SK-N-SH treated with all-trans-retinoic acid at 6 μM for 48 hours (cell line): Measurements from ENCODE around the gene ALPL.

Experiments
- ATAC-seq: fragments of 200-7000 bp; cut with Tn5 transposase; 3 replicates; pipeline ENCODE4 v1.9.1; 2020; ENCODE audit warnings: mild to moderate bottlenecking, moderate library complexity
- ARNTL ChIP-seq: fragments of 450-650 bp; formaldehyde crosslinking; IDR thresholded peaks from 2 replicates; pipeline ENCODE4 v1.5.0; 2020; ENCODE audit warnings: low read depth, mild to moderate bottlenecking, moderate library complexity, borderline replicate concordance
- CSRNP3 ChIP-seq: fragments of 250-450 bp; sonication (Bioruptor Pico); IDR thresholded peaks from 2 replicates; pipeline ENCODE4 v1.5.1; 2021; ENCODE audit warnings: mild to moderate bottlenecking, moderate library complexity
- ESRRG ChIP-seq: fragments of 250-450 bp; sonication (Bioruptor Pico); IDR thresholded peaks from 2 replicates; pipeline ENCODE4 v1.6.1; 2021; ENCODE audit warnings: mild to moderate bottlenecking
- GLIS3 ChIP-seq: fragments of 250-450 bp; sonication (Bioruptor Pico); IDR thresholded peaks from 2 replicates; pipeline ENCODE4 v1.5.0; 2020; ENCODE audit warnings: mild to moderate bottlenecking, moderate library complexity
- ISL1 ChIP-seq: fragments of 250-450 bp; sonication (Bioruptor Pico); IDR thresholded peaks from 2 replicates; pipeline ENCODE4 v2.1.2; 2022; ENCODE audit warnings: mild to moderate bottlenecking, moderate library complexity
- OSR1 ChIP-seq: fragments of 250-450 bp; sonication (Bioruptor Pico); IDR thresholded peaks from 2 replicates; pipeline ENCODE4 v1.8.0; 2022; ENCODE audit warnings: moderate library complexity, mild to moderate bottlenecking, inconsistent platforms
- PATZ1 ChIP-seq: fragments of 250-450 bp; sonication (Bioruptor Pico); IDR thresholded peaks from 2 replicates; pipeline ENCODE4 v1.8.0; 2020; ENCODE audit warnings: mild to moderate bottlenecking, moderate library complexity, borderline replicate concordance
- PPARA ChIP-seq: fragments of 250-450 bp; sonication (Bioruptor Pico); IDR thresholded peaks from 2 replicates; pipeline ENCODE4 v1.5.0; 2020; ENCODE audit warnings: mild to moderate bottlenecking, borderline replicate concordance
- RARB ChIP-seq: fragments of 250-450 bp; sonication (Bioruptor Pico); IDR thresholded peaks from 2 replicates; pipeline ENCODE4 v1.8.0; 2021; ENCODE audit warnings: mild to moderate bottlenecking, moderate library complexity
- SNAI2 ChIP-seq: fragments of 250-450 bp; sonication (Bioruptor Pico); IDR thresholded peaks from 2 replicates; pipeline ENCODE4 v1.5.0; 2020; ENCODE audit warnings: mild to moderate bottlenecking, moderate library complexity
- TCF4 ChIP-seq: fragments of 250-450 bp; sonication (Bioruptor Pico); IDR thresholded peaks from 2 replicates; pipeline ENCODE4 v1.8.0; 2021; ENCODE audit warnings: mild to moderate bottlenecking, moderate library complexity, borderline replicate concordance
- TOX ChIP-seq: fragments of 250-450 bp; sonication (Bioruptor Pico); IDR thresholded peaks from 2 replicates; pipeline ENCODE4 v1.8.0; 2021; ENCODE audit warnings: mild to moderate bottlenecking, moderate library complexity, borderline replicate concordance
- ZC3H10 ChIP-seq: fragments of 250-450 bp; sonication (Bioruptor Pico); IDR thresholded peaks from 2 replicates; pipeline ENCODE4 v1.5.1; 2021; ENCODE audit warnings: mild to moderate bottlenecking, moderate library complexity
- ZFP3 ChIP-seq: fragments of 250-450 bp; sonication (Bioruptor Pico); IDR thresholded peaks from 2 replicates; pipeline ENCODE4 v1.5.0; 2020; ENCODE audit warnings: mild to moderate bottlenecking, moderate library complexity
- ZFP30 ChIP-seq: fragments of 450-650 bp; formaldehyde crosslinking; IDR thresholded peaks from 2 replicates; pipeline ENCODE4 v1.5.0; 2022; ENCODE audit warnings: mild to moderate bottlenecking, moderate library complexity
- ZNF565 ChIP-seq: fragments of 450-650 bp; formaldehyde crosslinking; conservative IDR thresholded peaks from 2 replicates; pipeline ENCODE4 v1.5.0; 2020; ENCODE audit warnings: low read depth, mild to moderate bottlenecking, moderate library complexity
- ZNF70 ChIP-seq: fragments of 450-650 bp; formaldehyde crosslinking; IDR thresholded peaks from 2 replicates; pipeline ENCODE4 v1.5.0; 2020; ENCODE audit warnings: mild to moderate bottlenecking, moderate library complexity
- ZNF8 ChIP-seq: fragments of 450-650 bp; formaldehyde crosslinking; IDR thresholded peaks from 2 replicates; pipeline ENCODE4 v1.5.0; 2020; ENCODE audit warnings: mild to moderate bottlenecking, moderate library complexity
- TF ChIP-seq, protein P1 (sequence below): fragments of 250-450 bp; sonication (Bioruptor Pico); IDR thresholded peaks from 2 replicates; pipeline ENCODE4 v1.8.0; 2021; ENCODE audit warnings: low read depth, mild to moderate bottlenecking, moderate library complexity, borderline replicate concordance
- TF ChIP-seq, protein P2 (sequence below): fragments of 250-450 bp; sonication (Bioruptor Pico); IDR thresholded peaks from 2 replicates; pipeline ENCODE4 v1.5.0; 2020; ENCODE audit warnings: mild to moderate bottlenecking, moderate library complexity
- TF ChIP-seq, protein P3 (sequence below): fragments of 250-450 bp; sonication (Bioruptor Pico); IDR thresholded peaks from 2 replicates; pipeline ENCODE4 v1.5.1; 2020; ENCODE audit warnings: low read depth, mild to moderate bottlenecking, moderate library complexity

The ALPL gene

GRCh38 chr1:21572735-21573277, 63.6 kb downstream of the ALPL start:
- ATAC-seq, result no peak
- TF ChIP-seq ISL1 (no peak), SNAI2 (CRISPR knock-in tag) (no peak), PATZ1 (no peak), ZNF70 (CRISPR knock-in tag) (no peak), ESRRG (CRISPR knock-in tag) (no peak), GLIS3 (no peak), TOX (CRISPR knock-in tag) (no peak)
- TF ChIP-seq, protein P1, sequence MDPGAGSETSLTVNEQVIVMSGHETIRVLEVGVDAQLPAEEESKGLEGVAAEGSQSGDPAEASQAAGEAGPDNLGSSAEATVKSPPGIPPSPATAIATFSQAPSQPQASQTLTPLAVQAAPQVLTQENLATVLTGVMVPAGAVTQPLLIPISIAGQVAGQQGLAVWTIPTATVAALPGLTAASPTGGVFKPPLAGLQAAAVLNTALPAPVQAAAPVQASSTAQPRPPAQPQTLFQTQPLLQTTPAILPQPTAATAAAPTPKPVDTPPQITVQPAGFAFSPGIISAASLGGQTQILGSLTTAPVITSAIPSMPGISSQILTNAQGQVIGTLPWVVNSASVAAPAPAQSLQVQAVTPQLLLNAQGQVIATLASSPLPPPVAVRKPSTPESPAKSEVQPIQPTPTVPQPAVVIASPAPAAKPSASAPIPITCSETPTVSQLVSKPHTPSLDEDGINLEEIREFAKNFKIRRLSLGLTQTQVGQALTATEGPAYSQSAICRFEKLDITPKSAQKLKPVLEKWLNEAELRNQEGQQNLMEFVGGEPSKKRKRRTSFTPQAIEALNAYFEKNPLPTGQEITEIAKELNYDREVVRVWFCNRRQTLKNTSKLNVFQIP (CRISPR knock-in tag), result no peak

- ATAC-seq, result no peak
- TF ChIP-seq TCF4 (CRISPR knock-in tag) (no peak), ESRRG (CRISPR knock-in tag) (no peak), ZFP3 (no peak), OSR1 (CRISPR knock-in tag) (no peak), ZC3H10 (CRISPR knock-in tag) (no peak), ZNF565 (CRISPR knock-in tag) (no peak), ZNF70 (CRISPR knock-in tag) (no peak), SNAI2 (CRISPR knock-in tag) (no peak), PPARA (no peak), RARB (CRISPR knock-in tag) (no peak), CSRNP3 (no peak), GLIS3 (no peak), ISL1 (no peak), ZFP30 (CRISPR knock-in tag) (no peak), TOX (CRISPR knock-in tag) (no peak), ZNF8 (CRISPR knock-in tag) (no peak), ARNTL (no peak)
- TF ChIP-seq, protein P1 (CRISPR knock-in tag), result no peak
- TF ChIP-seq, protein P2, sequence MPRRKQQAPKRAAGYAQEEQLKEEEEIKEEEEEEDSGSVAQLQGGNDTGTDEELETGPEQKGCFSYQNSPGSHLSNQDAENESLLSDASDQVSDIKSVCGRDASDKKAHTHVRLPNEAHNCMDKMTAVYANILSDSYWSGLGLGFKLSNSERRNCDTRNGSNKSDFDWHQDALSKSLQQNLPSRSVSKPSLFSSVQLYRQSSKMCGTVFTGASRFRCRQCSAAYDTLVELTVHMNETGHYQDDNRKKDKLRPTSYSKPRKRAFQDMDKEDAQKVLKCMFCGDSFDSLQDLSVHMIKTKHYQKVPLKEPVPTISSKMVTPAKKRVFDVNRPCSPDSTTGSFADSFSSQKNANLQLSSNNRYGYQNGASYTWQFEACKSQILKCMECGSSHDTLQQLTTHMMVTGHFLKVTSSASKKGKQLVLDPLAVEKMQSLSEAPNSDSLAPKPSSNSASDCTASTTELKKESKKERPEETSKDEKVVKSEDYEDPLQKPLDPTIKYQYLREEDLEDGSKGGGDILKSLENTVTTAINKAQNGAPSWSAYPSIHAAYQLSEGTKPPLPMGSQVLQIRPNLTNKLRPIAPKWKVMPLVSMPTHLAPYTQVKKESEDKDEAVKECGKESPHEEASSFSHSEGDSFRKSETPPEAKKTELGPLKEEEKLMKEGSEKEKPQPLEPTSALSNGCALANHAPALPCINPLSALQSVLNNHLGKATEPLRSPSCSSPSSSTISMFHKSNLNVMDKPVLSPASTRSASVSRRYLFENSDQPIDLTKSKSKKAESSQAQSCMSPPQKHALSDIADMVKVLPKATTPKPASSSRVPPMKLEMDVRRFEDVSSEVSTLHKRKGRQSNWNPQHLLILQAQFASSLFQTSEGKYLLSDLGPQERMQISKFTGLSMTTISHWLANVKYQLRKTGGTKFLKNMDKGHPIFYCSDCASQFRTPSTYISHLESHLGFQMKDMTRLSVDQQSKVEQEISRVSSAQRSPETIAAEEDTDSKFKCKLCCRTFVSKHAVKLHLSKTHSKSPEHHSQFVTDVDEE (CRISPR knock-in tag), result no peak
- TF ChIP-seq, protein P3, sequence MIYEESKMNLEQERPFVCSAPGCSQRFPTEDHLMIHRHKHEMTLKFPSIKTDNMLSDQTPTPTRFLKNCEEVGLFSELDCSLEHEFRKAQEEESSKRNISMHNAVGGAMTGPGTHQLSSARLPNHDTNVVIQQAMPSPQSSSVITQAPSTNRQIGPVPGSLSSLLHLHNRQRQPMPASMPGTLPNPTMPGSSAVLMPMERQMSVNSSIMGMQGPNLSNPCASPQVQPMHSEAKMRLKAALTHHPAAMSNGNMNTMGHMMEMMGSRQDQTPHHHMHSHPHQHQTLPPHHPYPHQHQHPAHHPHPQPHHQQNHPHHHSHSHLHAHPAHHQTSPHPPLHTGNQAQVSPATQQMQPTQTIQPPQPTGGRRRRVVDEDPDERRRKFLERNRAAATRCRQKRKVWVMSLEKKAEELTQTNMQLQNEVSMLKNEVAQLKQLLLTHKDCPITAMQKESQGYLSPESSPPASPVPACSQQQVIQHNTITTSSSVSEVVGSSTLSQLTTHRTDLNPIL (CRISPR knock-in tag), result no peak
Measured at GRCh38 chr1:21573475-21573874, 64.3 kb downstream of the ALPL start.
